HepG2 (cell line): ENCODE results near the gene DDX23. TPM values are rescaled to one million over a fixed set of nuclear protein-coding genes. Genes with fewer than 3 reads are reported as not detected.

Experiments used
- BRF2 ChIP-seq: sonication (generic); formaldehyde crosslinking; IDR thresholded peaks from 2 replicates; pipeline ENCODE4 v1.8.1; 2022; ENCODE audit warnings: mild to moderate bottlenecking, missing genetic modification reagents
- DR1 ChIP-seq: sonication (generic); formaldehyde crosslinking; IDR thresholded peaks from 2 replicates; pipeline ENCODE4 v1.8.0; 2021; ENCODE audit warnings: mild to moderate bottlenecking, missing genetic modification reagents, inconsistent platforms
- E2F1 ChIP-seq: sonication (generic); formaldehyde crosslinking; IDR thresholded peaks from 2 replicates; pipeline ENCODE4 v1.5.0; 2020; ENCODE audit warnings: missing genetic modification reagents
- EHMT2 ChIP-seq: fragments of 200-600 bp; sonication (generic); IDR thresholded peaks from 2 replicates; pipeline ENCODE4 v1.7.0; 2017; ENCODE audit warnings: antibody characterized with exemption, low read depth, low read length, borderline replicate concordance
- HOMEZ ChIP-seq: IDR thresholded peaks from 2 replicates; pipeline ENCODE4 v1.6.1; 2016; ENCODE audit warnings: low read depth
- IKZF5 ChIP-seq: IDR thresholded peaks from 2 replicates; pipeline ENCODE4 v1.6.1; 2018; ENCODE audit warnings: missing genetic modification reagents, mild to moderate bottlenecking, missing compliant biosample characterization
- KDM4B ChIP-seq: sonication (generic); formaldehyde crosslinking; IDR thresholded peaks from 2 replicates; pipeline ENCODE4 v1.4.0; 2020; ENCODE audit warnings: missing genetic modification reagents
- MEF2D ChIP-seq: sonication (generic); formaldehyde crosslinking; IDR thresholded peaks from 2 replicates; pipeline ENCODE4 v1.5.1; 2020; ENCODE audit warnings: mild to moderate bottlenecking, missing genetic modification reagents
- PCBP2 ChIP-seq: fragments of 200-400 bp; formaldehyde crosslinking; optimal IDR thresholded peaks from 2 replicates; pipeline ENCODE3; 2018; ENCODE audit warnings: low read length, low read depth; ENCODE audit not compliant: poor library complexity, severe bottlenecking
- PTBP1 ChIP-seq: fragments of 200-400 bp; formaldehyde crosslinking; IDR thresholded peaks from 2 replicates; pipeline ENCODE4 v1.6.1; 2018; ENCODE audit warnings: low read length, low read depth; ENCODE audit not compliant: poor library complexity, severe bottlenecking
- REXO4 ChIP-seq: sonication (generic); formaldehyde crosslinking; IDR thresholded peaks from 2 replicates; pipeline ENCODE4 v1.8.0; 2022; ENCODE audit warnings: missing genetic modification reagents, mild to moderate bottlenecking, borderline replicate concordance
- SMARCC2 ChIP-seq: fragments of 450-650 bp; IDR thresholded peaks from 2 replicates; pipeline ENCODE4 v1.6.1; 2017; ENCODE audit warnings: antibody characterized with exemption, mild to moderate bottlenecking
- THAP11 ChIP-seq: IDR thresholded peaks from 2 replicates; pipeline ENCODE4 v1.6.1; 2016; ENCODE audit warnings: missing biosample characterization, missing genetic modification reagents
- ZBTB4 ChIP-seq: sonication (generic); formaldehyde crosslinking; IDR thresholded peaks from 2 replicates; pipeline ENCODE4 v1.4.0; 2020; ENCODE audit warnings: missing genetic modification reagents, mild to moderate bottlenecking, borderline replicate concordance
- ZMYM3 ChIP-seq: sonication (generic); formaldehyde crosslinking; IDR thresholded peaks from 2 replicates; pipeline ENCODE4 v1.5.1; 2020; ENCODE audit warnings: mild to moderate bottlenecking, missing genetic modification reagents
- ZNF337 ChIP-seq: sonication (generic); formaldehyde crosslinking; IDR thresholded peaks from 2 replicates; pipeline ENCODE4 v1.5.1; 2020; ENCODE audit warnings: missing genetic modification reagents, low read depth, mild to moderate bottlenecking, borderline replicate concordance
- ZNF496 ChIP-seq: sonication (generic); formaldehyde crosslinking; IDR thresholded peaks from 2 replicates; pipeline ENCODE4 v1.8.1; 2023; ENCODE audit warnings: mild to moderate bottlenecking, moderate library complexity, missing genetic modification reagents; ENCODE audit not compliant: insufficient replicate concordance
- ZNF589 ChIP-seq: sonication (generic); formaldehyde crosslinking; conservative IDR thresholded peaks from 2 replicates; pipeline ENCODE4 v1.8.0; 2022; ENCODE audit warnings: mild to moderate bottlenecking, moderate library complexity, missing genetic modification reagents
- ZNF660 ChIP-seq: sonication (generic); formaldehyde crosslinking; IDR thresholded peaks from 2 replicates; pipeline ENCODE4 v1.5.1; 2020; ENCODE audit warnings: mild to moderate bottlenecking, low read depth, missing genetic modification reagents, borderline replicate concordance
- ZSCAN25 ChIP-seq: sonication (generic); formaldehyde crosslinking; IDR thresholded peaks from 2 replicates; pipeline ENCODE4 v1.8.0; 2022; ENCODE audit warnings: mild to moderate bottlenecking, missing genetic modification reagents
- polyA plus RNA-seq, 8 experiments: library from polyadenylated mRNA; depleted of rRNA in 3 of 8; stranded (reverse) in 7 of 8; unstranded in 1 of 8; fragments of >200 nt; fragmentation: Illumina TruSeq in 4 of 8; extraction: Trizol in 4 of 8; gene quantifications; 2 replicates each; pipeline versions ENCODE4 v1.2.1 to v1.2.3, GENCODE V29; 2011 to 2016; ENCODE audit warnings: low read depth in 4 of 8, missing spikeins in 1 of 8, mixed read lengths in 1 of 8; ENCODE audit not compliant: insufficient read depth in 1 of 8
- total RNA-seq, 5 experiments: library from RNA; depleted of rRNA; stranded (reverse); fragments of >200 nt; fragmentation: Illumina TruSeq; extraction: Trizol; gene quantifications; 2 replicates each; pipeline ENCODE4 v1.2.3, GENCODE V29; 2016; ENCODE audit warnings: low read depth in 1 of 5

DDX23 gene
- total and polyA plus RNA-seq, 2 of the 13 experiments (the other 11 are each of a cell fraction or from before 2014, with no cell fraction given): 35.7 to 90.0 TPM

- TF ChIP-seq ZBTB4 (CRISPR knock-in tag) (no peak; the same call in 1 of the 2 replicates), IKZF5 (CRISPR knock-in tag) (peak; percentile 73; the same call in 1 of the 2 replicates), SMARCC2 (no peak), ZNF337 (CRISPR knock-in tag) (peak; percentile 36; the same call in 1 of the 2 replicates), BRF2 (CRISPR knock-in tag) (no peak), ZNF660 (CRISPR knock-in tag) (no peak), MEF2D (peak; percentile 75; the same call in 1 of the 2 replicates), ZSCAN25 (CRISPR knock-in tag) (peak; percentile 39; the same call in 1 of the 2 replicates), THAP11 (peak; percentile 98), HOMEZ (no peak), ZNF589 (peak; percentile 74), ZNF496 (no peak), PCBP2 (no peak), EHMT2 (no peak), REXO4 (CRISPR knock-in tag) (no peak), ZMYM3 (CRISPR knock-in tag) (peak; percentile 39), DR1 (CRISPR knock-in tag) (peak; percentile 69; the same call in 1 of the 2 replicates), PTBP1 (no peak), KDM4B (CRISPR knock-in tag) (0 out of 2 replicates have a peak, but pooled peaks have one; percentile 45), E2F1 (CRISPR knock-in tag) (peak; percentile 77)
Measured at GRCh38 chr12:48851883-48852733, at the start of gene DDX23 (continued).
